Upper lobe of left lung (tissue), 4 donors: ENCODE measurements around the gene ARPIN.

Source experiments
- CTCF ChIP-seq, 6 experiments: fragments of 450-650 bp in 4 of 6; fragments of 200-600 bp in 2 of 6; sonication (generic) in 2 of 6; IDR thresholded peaks; one replicate each; pipeline ENCODE4 v1.5.1; 2016 to 2019; ENCODE audit warnings: antibody characterized with exemption in 6 of 6
- EP300 ChIP-seq, 4 donors: sonication (generic); formaldehyde crosslinking; IDR thresholded peaks; one replicate each; pipeline ENCODE4 v1.5.1; 2017; ENCODE audit warnings: antibody characterized with exemption in 4 of 4, control low read depth in 2 of 4
- POLR2A ChIP-seq, 4 donors: fragments of 450-650 bp; IDR thresholded peaks; one replicate each; pipeline ENCODE4 v1.5.1; 2016 to 2017; ENCODE audit warnings: antibody characterized with exemption in 4 of 4, mild to moderate bottlenecking in 2 of 4
- POLR2AphosphoS5 ChIP-seq, 2 donors: sonication (generic); formaldehyde crosslinking; IDR thresholded peaks; one replicate each; pipeline ENCODE4 v1.5.1; 2017; ENCODE audit warnings: antibody characterized with exemption in 2 of 2

DNA sequence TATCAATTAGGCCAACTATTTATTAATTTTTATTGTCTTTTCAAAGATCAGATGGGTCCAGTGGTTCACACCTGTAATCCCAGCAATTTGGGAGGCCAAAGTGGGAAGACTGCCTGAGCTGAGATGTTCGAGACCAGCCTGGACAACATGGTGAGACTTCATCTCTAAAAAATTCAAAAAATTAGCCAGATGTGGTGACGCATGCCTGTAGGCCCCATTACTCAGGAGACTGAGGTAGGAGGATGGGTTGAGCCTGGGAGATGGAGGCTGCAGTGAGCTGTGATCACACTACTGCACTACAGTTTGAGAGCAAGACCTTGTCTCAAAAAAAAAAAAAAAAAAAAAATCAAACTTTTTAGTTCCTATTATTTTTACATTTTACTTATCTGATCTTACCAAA, 27.1 kb downstream of the ARPIN start:
- no peak for TF ChIP-seq POLR2AphosphoS5 (IDR thresholded peaks at IDR 0.05)
- TF ChIP-seq CTCF (IDR thresholded peaks at IDR 0.05) = no peak
- no peak for TF ChIP-seq POLR2A (IDR thresholded peaks at IDR 0.05)
- TF ChIP-seq EP300 (IDR thresholded peaks at IDR 0.05) = no peak
